GM21526 (cell line): ENCODE measurements around the gene EVX2.

Source experiments
- ATAC-seq: cut with Tn5 transposase; IDR thresholded peaks from one replicate; pipeline ENCODE4 v1.9.1; 2021; ENCODE audit warnings: moderate library complexity; ENCODE audit not compliant: unreplicated experiment, low FRiP score

EVX2 gene

GRCh38 chr2:176109946-176110345 is 26.2 kb upstream of the EVX2 start:
- no peak for ATAC-seq

GRCh38 chr2:176109192-176109901 is 25.6 kb upstream of the EVX2 start:
- no peak for ATAC-seq

- ATAC-seq: no peak
Observed at GRCh38 chr2:176107731-176108181, 24.0 kb upstream of the EVX2 start.

GRCh38 chr2:176106581-176107539 is 23.1 kb upstream of the EVX2 start, which contains the start of gene HOXD11:
HOXD11 (plus strand) TSS chr2:176107280; CDS start chr2:176107356, 76 bp downstream.
- ATAC-seq: no peak

- no peak for ATAC-seq
Observed at GRCh38 chr2:176105730-176106580, 22.2 kb upstream of the EVX2 start.

- no peak for ATAC-seq
Observed at GRCh38 chr2:176105078-176105729, 21.4 kb upstream of the EVX2 start.

GRCh38 chr2:176104316-176105077 is 20.7 kb upstream of the EVX2 start:
- no peak for ATAC-seq

- ATAC-seq: no peak
Observed at GRCh38 chr2:176103742-176104315, 20.1 kb upstream of the EVX2 start.

- no peak for ATAC-seq
Observed at GRCh38 chr2:176103194-176103593, 19.4 kb upstream of the EVX2 start.

GRCh38 chr2:176102309-176102866 is 18.6 kb upstream of the EVX2 start:
- no peak for ATAC-seq

GRCh38 chr2:176101842-176102241 is 18.1 kb upstream of the EVX2 start:
- no peak for ATAC-seq

GRCh38 chr2:176101216-176101830 is 17.6 kb upstream of the EVX2 start:
- ATAC-seq: no peak

GRCh38 chr2:176100547-176101140 is 16.9 kb upstream of the EVX2 start:
- ATAC-seq: no peak

- ATAC-seq: no peak
Observed at GRCh38 chr2:176099728-176100546, 16.2 kb upstream of the EVX2 start, which contains the start of gene HOXD12. HOXD12 (plus strand) TSS chr2:176099795; CDS start chr2:176099802, 7 bp downstream.

- no peak for ATAC-seq
Observed at GRCh38 chr2:176099159-176099727, 15.5 kb upstream of the EVX2 start.

- ATAC-seq: no peak
Observed at GRCh38 chr2:176098366-176099158, 14.8 kb upstream of the EVX2 start.
